Kasumi-1 (cell line): Measurements from ENCODE around the gene LRRC4B.
"Not testable (repeated sequence)": the region's sequence is repeated elsewhere in the genome, so short reads cannot be mapped to it uniquely, and the experiment has no call there.

Experiments
- DNase-seq, 2 experiments: peaks; one replicate each; lab custom pipeline; 2025; lab: John Stamatoyannopoulos, UW

Gene LRRC4B

DNA sequence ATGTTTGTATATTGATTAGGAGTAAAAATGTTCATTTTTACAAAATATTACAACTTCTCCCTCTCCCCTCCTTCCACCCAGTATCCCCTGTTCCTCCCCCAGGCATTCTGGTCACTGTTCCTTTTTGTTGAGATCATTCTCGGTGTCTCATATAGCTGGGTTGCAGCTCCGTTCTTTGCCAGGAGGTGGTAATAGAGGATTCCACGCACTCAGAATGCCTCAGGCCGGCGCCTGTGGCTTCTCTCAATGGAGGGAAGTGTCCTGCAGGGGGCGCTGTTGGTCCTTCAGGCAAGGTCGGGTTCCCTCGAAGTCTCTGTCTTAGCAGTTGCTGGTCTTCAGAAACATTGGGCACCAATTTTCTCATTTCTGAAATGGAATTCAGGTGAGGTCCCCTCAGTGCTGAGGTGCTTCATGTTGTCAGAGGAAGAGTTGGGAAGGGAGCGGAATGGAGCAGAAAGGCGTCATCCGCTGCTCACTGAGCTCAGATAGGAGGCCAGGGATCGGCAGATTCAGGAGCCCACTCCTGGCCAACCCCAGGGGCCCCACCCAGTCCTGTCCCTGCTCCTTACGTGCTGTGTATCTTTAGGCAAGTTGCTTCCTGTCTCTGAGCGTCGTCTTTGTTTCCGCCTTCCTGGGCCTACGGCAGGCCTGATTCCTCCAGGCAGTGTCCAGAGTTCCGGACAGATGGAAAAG, 81.3 kb downstream of the LRRC4B start:
- DNase-seq: peak; percentile 37 to 46

DNA sequence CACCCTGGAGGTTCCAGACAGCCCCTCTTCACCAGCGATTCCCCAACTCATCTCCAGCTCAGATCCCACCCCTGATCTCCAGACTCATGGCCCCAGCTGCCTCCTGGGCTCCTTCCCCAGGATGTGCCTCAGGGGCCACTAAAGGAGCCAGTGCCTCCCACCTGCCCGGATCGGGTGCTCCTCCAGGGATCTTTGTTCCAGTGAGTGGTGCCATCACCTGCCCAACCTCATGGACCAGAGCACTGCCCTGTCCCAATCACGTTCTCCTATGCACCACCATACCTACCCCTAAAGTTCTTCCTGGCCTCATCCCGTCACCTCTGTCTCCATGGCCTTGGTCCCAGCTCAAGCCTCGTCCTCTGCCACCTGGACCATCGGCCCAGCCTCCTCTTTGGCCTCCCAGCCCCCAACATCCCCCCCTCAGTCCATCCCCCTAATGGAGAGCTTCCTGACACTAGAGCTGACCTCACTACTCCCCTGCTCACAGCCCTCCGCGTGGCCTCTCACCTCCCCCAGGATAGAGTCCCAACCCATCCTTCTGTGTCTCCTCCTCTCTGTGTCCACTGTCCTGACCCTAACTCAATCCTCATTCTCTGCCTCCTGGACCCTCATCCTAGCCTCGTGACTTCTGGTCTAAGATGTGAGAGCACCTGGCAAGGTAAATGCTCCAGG, 82.8 kb downstream of the LRRC4B start:
- no peak for DNase-seq

DNA sequence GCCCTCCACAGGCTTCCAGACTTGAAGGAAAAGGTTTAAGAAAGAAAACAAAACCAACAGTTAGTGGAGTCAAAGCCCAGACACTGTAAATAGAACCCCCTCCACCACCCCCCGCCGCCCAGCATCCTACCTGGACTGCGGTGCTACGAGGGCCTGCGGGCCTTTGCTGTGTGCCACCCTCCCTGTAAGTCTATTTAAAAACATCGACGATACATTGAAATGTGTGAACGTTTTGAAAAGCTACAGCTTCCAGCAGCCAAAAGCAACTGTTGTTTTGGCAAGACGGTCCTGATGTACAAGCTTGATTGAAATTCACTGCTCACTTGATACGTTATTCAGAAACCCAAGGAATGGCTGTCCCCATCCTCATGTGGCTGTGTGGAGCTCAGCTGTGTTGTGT, 85.3 kb downstream of the LRRC4B start:
- DNase-seq: no peak

DNA sequence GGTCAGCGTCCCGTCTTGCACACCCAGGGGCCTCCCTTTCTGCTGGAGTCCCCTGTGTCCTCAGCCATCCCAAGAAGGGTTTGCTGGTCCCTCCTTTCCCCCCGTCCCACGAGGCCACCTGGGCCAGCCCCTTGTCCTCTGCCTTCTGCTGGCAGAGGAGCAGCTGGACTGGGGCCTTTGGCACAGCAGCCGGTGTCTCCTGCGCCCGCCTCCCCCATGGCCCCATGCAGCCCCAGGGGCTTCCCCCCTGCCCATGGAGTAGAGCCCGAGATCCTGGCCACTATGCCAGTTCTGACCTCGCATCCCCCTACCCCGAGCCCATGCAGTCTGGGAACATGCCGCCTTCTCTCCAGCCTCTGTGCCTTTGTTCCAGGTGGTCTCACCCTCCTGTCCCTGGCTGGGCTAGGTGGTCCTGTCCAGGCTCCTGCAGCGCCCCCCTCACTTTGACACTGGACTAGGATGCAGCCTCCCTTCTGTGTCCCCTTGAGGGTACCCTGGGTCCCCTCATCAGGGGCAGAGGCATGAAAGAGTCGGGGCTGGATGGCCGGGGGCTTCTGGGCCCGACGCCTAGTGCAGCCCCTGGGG, 85.9 kb downstream of the LRRC4B start:
- no peak for DNase-seq

DNA sequence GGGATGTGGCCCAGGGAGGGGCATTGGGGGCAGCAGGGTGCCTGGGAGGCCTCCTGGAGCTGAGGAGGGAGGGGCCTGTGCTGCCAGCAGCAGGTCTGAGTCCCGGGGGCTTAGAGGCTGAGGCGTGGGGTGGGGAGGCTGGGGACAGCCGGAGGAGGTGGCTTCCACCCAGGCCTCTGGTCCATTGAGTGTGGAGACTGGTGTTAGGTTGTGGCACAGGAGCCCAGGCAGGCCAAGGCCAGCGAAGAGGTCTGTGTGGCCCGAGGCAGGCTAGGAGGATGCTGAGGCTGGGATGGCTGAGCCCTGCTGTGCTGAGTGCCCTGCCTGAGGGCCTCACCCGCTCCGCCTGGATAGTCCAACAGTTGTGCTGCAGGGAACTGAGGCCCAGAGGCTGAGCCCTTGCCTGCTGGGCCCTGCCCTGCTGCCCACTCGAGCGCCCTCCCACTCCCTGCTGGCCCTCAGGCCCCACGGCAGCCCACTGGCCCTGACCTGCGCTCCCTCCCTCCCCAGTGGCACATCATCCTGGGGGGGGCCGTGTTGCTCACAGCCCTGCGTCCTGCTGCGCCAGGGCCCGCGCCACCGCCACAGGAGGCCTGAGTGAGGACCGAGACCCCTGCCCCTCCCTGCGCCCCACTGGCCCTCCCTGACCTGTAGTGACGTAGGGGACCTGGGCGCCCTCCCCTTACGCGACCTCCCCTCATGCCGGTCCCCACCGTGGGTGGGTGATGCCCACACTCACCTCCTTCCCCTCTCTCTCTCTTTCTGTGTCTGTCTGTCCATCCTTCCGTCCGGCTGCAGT, 86.7 kb downstream of the LRRC4B start:
- DNase-seq: no peak

DNA sequence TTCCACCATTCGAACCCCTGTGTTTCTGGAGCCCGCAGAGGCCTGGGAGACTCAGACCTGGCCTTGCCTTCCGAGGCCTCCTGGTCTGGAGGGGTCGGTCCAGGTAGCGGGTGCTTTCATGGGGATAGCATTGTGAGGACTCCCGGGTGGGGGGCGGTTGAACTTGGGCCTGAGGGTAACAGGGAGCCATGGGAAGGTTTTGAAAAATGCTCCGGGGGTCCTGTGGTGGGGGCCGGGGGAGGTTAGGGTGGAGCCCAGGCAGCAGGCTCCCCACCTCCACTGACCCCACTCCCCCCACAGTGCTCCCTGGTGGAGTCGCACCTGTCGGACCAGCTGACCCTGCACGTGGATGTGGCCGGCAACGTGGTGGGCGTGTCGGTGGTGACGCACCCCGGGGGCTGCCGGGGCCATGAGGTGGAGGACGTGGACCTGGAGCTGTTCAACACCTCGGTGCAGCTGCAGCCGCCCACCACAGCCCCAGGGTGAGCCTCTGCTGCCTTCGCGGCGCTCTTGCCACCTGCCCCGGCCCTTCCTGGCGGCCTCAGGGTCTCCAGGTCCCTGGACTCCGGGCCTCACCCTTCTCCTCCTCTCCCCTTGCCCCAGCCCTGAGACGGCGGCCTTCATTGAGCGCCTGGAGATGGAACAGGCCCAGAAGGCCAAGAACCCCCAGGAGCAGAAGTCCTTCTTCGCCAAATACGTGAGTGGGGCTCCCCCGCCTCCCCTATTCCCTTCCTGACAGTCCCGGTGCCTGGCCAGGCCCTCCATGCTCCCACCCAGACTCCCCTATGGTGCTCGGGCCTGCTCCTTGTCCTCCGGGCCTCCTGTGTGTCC, 87.7 kb downstream of the LRRC4B start:
- no peak for DNase-seq

DNA sequence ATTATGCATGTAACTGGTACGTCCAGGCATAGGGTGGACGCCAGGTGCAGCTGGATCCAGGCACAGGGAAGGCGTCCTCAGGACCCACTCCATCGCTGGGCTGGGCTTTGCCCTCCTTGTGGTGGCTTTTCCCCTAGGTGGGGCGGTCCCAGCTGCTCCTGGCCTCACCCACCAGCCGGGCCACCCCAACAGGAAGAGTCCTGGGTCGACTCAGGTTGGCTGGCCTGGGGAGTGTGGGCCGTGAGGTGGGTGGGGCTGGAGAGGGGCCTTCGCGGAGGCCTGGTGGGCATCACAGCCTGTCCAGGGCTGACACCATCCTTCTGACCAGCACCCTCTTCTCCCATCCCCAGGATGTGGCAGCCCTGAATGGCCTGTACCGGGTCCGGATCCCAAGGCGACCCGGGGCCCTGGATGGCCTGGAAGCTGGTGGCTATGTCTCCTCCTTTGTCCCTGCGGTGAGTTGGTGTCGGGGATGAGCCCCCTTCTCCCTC, 88.4 kb downstream of the LRRC4B start:
- no peak for DNase-seq

DNA sequence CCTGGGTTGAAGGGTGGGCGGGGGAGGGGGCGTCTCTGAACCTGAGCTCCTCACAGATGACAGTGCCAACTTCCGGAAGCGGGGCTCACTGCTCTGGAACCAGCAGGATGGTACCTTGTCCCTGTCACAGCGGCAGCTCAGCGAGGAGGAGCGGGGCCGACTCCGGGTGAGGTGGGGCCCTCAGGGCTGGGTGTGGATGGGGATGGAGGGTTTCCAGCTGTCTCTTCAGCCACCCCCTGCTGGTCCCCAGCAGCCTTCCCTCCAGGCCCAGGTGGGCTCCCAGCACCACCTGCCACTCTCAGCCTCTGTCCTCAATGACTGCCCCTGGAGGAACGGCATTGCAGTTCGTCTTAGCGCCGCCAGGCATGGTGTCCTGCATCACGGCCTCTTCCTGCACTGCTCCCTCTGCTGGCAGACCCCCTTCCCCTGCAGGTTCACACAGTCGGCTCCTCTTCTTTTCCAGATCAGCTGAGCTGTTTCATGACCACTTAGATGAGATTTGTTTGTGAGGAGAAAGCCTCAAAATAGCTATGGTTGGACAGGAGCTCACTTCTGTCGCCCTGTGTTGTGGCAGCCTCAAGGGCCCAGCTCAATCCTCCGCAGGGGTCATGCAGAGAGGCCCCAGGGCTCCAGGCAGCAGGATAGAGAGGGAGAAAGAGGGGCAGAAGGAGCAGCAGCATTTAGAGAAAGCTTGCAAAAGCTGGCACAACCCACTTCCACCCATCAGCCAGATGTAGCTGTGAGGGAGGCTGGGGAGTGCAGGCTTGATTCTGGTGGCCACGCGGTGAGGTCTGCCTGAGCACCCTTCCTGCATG, 89.1 kb downstream of the LRRC4B start:
- peak in 1 of 2 experiments; percentile 20 for DNase-seq

DNA sequence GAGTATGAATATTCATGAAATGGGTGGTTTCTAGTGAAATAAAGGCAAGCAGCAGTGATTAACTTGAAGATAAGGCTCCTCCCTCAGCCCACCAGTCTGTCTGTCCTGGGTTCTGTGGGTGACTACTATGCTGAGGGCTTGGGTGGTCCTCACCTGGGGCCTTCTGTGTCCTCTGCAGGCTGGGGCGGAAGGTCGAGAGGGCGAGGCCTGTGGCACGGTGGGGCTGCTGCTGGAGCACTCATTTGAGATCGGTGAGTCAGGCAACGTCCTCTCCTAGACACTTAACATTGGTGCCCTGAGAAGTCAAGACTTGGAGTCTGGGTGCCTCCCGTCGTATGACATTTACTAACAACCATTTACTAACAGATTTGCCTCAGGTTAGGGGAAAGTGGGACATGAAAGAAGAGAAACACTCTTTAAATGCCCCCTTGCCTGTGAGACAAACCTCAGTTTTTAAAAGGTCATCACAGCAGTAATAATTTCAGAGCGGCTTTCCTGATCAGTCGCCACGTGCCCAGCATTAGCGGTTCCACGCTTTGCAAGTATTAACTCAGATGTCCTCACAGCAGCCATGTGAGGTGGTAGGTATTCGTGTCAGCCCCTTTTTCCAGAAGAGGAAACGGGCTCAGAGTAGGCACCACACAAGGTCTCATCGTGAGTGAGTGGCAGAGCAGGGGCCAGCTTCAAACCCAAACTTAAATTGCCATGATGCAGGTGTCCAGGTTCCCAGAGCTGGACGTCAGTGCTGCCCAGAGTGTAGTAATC, 90.3 kb downstream of the LRRC4B start:
- DNase-seq: no peak

DNA sequence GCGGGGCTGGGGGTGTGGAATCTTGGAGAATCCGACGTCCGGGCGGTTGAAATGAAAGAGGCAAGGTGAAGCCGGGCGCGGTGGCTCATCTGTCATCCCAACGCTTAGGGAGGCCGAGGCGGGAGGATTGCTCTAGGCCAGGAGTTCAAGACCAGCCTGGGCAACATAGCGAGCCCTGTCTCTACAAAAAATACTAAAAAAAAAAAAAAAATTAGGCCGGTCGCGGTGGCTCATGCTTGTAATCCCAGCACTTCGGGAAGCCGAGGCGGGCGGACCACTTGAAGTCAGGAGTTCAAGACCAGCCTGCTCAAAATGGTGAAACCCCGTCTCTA, 91.4 kb downstream of the LRRC4B start:
- DNase-seq: no peak

DNA sequence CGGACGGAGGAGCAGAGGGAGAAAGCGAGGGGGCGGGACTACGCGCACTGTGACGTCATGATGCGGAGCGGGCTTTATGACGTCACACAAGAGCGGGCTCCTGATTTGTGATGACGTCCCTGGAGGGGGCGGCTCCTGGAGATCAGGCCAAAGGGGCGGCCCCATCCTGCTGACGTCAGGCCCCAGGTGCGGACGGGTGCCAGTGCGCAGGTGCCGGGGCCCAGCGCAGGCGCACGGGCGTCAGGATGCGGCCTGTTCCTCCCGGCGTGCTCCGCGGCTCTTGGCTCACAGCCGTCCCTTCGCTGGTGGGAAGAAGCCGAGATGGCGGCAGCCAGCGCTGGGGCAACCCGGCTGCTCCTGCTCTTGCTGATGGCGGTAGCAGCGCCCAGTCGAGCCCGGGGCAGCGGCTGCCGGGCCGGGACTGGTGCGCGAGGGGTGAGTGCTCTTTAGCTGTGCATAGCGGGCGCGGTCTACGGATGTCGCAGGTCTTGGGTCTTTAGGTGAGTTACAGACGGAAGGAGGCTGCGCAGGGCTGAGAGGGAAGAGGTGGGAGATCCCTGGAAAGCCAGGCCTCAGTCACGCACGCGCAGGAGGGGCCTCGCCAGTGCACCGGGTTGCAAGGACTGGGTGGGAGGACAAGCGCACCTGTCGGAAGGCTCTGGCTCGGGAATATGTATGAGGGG, 91.9 kb downstream of the LRRC4B start, which contains the start of the genes EMC10 and GARIN5A:
Gene EMC10 (plus strand): TSS at position 284 of the 683 bp plus-strand sequence. CDS start 38 bp downstream, at position 322.
Gene GARIN5A (minus strand): TSS at position 625 of the 683 bp plus-strand sequence. CDS start 460 bp downstream, at position 165.
- peak; percentile 46 to 51 for DNase-seq

DNA sequence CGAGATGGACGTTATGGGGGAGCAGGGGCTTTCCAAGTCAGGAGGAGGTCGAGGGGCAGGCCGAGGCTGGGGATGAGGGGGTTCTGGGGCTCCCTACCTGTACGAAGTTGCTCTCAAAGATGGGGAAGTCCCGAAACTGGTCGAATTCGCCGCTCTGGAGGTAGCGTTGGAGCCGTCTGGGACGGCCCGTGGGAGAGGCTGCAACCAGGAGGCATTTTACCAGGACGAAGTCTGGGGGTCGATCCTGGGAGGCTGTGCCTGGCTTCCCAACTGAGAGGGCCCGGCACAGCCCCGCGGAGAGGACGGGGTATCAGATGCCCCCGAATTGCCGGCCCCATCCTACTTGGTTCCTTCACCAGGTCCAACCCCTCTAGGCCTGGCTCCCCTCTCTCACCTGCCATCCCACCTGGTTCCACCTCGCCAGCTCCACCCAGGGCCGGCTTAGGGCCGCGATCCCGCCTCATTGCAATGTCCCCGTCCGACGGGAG, 92.5 kb downstream of the LRRC4B start:
- no peak for DNase-seq

DNA sequence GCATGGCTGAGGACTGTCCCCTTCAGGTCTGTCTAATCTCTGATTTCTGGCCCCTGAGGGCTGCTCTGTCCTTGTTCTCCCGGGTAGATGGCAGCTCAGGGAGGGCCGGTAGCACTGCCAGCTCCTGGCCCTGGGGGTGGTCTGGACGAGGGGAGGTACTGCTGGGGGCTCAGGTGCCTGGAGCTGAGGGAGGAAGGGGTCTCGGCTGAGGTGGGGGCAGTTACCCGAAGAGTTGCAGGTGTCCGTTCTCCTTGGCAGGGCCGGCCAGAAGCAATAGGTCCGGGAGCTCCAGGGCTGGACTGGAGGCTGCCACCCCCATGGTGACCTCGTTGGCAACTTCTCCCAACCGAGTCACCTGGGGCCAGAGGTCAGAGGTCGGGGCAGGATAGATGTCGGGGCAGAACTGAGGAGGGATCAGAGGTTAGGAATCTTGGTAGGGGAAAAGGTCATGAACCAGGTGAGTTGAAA, 93.1 kb downstream of the LRRC4B start:
- no peak for DNase-seq

DNA sequence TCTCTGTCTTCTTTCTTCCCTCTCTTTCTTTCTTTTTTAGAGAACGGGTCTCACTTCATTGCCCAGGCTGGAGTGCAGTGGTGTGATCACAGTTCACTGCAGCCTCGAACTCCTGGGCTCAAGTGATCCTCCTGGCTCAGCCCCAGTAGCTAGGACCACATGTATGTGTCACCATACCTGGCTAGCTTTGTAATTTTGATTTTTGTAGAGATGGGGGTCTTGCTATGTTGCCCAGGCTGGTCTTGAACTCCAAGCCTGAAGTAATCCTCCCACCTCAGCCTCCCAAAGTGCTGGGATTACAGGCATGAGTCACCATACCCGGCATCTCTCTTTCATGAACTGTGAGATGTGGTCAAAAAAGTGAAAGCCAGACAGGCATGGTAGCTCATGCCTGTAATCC, 94.9 kb downstream of the LRRC4B start:
- not testable (repeated sequence) for DNase-seq

DNA sequence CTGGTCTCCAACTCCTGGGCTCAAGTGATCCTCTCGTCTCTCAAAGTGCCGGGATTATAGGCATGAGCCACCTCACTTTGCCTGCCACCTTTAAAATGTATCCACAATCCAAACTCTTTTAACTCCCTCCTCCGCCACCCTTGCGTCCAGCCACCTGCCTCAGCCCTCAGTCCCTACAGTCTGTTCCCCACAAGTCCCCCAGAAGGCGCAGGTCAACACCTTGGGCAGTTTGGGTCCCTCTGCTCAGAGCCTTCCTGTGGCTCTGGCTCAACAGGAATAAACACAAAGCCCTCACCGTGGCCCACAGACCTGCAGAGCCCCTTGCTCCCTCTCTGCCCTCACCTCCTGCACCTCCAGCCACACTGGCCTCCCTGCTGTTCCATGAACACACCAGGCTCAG, 99.4 kb downstream of the LRRC4B start:
- peak; percentile 2 to 24 for DNase-seq

DNA sequence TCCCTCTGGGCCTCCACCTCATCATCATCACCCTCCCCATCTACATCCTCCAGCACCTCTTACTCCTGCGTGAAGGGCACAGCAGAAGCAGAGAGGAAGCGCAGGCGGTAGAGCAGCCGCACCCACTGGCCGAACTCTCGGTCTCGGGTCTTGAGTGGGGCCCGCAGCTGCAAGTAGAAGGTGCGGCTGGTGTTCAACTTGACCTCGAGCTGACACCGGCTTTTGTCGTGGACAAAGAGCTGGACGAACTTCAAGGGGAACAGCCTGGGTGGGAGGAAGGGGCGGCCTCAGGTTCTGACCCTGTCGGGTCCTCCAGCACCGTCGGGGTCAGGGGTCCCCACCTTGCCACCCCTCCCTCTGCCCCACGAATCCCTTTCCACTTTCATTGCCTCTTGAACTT, 100.7 kb downstream of the LRRC4B start:
- no peak for DNase-seq
